ENCODE measurements around the gene SLIT2. TPM values are rescaled to one million over a fixed set of nuclear protein-coding genes. Genes with fewer than 3 reads are reported as not detected.

SLIT2 gene
- total and polyA plus RNA-seq, 7 donors = 0.22 to 9.0 (median 4.7) TPM

GRCh38 chr4:20219521-20219920 is 32.2 kb upstream of the SLIT2 start:
- TF ChIP-seq CTCF (IDR thresholded peaks at IDR 0.05) = no peak
- Histone ChIP-seq H3K4me3 (no peak overlapping the region), H3K27me3 (ENCODE audit: insufficient read depth in 3 of 3, low read length in 2 of 3) (no peaks in the 10 kb centered on the region), H3K36me3 (ENCODE audit: insufficient read depth in 1 of 2, low read depth in 1 of 2) (no peaks in the 10 kb centered on the region), H3K9me3 (no peaks in the 10 kb centered on the region), H3K27ac (no peak overlapping the region), H3K4me1 (no peaks in the 10 kb centered on the region)
- intact Hi-C loops (cut with DNase I) = no loop called here
- ATAC-seq (no peak), DNase-seq (no peak)

GRCh38 chr4:20237894-20238537 is 13.7 kb upstream of the SLIT2 start:
- ATAC-seq (no peak), DNase-seq (no peak)
- no peak for TF ChIP-seq CTCF (IDR thresholded peaks at IDR 0.05)
- no peak overlapping the region for H3K4me3 ChIP-seq
- H3K36me3 ChIP-seq (ENCODE audit: insufficient read depth in 1 of 2, low read depth in 1 of 2) = no peaks in the 10 kb centered on the region
- peaks cover 2% of the 10 kb centered on the region for H3K9me3 ChIP-seq
- peaks cover 0 to 2% (median 0%) of the 10 kb centered on the region in 3 donors for H3K27me3 ChIP-seq (ENCODE audit: insufficient read depth in 3 of 3, low read length in 2 of 3)
- no peaks in the 10 kb centered on the region for H3K4me1 ChIP-seq
- no peak overlapping the region for H3K27ac ChIP-seq
- intact Hi-C loops (cut with DNase I) = no loop called here
- WGBS, 3 donors = 90 to 95% (median 93%) methylated on average over 3 of the region's 3 CpGs

- ATAC-seq (no peak), DNase-seq (no peak)
- WGBS, 3 donors = 6 to 11% (median 8%) methylated on average over 3 of the region's 3 CpGs
- no peaks in the 10 kb centered on the region for H3K36me3 ChIP-seq (ENCODE audit: insufficient read depth in 1 of 2, low read depth in 1 of 2)
- H3K4me3 ChIP-seq = no peak overlapping the region
- peaks cover 0 to 5% (median 2%) of the 10 kb centered on the region in 3 donors for H3K27me3 ChIP-seq (ENCODE audit: insufficient read depth in 3 of 3, low read length in 2 of 3)
- H3K9me3 ChIP-seq = peaks cover 2% of the 10 kb centered on the region
- intact Hi-C loops (cut with DNase I) = loop anchor here in 1 of 2 donors (10.0 kb wide), 1 partner anchor 1563 kb away; no protein-coding TSS in a partner anchor
- no peaks in the 10 kb centered on the region for H3K4me1 ChIP-seq
- peak; percentile 62 for TF ChIP-seq CTCF (IDR thresholded peaks at IDR 0.05)
- H3K27ac ChIP-seq = no peak overlapping the region
These were observed 3.5 kb upstream of the SLIT2 start for GRCh38 chr4:20248155-20248558.

- no peak for DNase-seq
- peaks cover 0 to 17% (median 13%) of the 10 kb centered on the region in 3 donors for H3K27me3 ChIP-seq (ENCODE audit: insufficient read depth in 3 of 3, low read length in 2 of 3)
- no peaks in the 10 kb centered on the region for H3K36me3 ChIP-seq (ENCODE audit: insufficient read depth in 1 of 2, low read depth in 1 of 2)
- H3K27ac ChIP-seq = no peak overlapping the region
- peak; percentile 5 for TF ChIP-seq CTCF (IDR thresholded peaks at IDR 0.05)
- H3K9me3 ChIP-seq = no peaks in the 10 kb centered on the region
- WGBS, 3 donors = 31 to 61% (median 33%) methylated on average over 2 of the region's 2 CpGs
- ATAC-seq = no peak
- no peak overlapping the region for H3K4me3 ChIP-seq
- H3K4me1 ChIP-seq = no peaks in the 10 kb centered on the region
- intact Hi-C loops (cut with DNase I) = loop anchor here in 1 of 2 donors (10.0 kb wide), 1 partner anchor 1565 kb away; no protein-coding TSS in a partner anchor
These were observed 2.4 kb upstream of the SLIT2 start for GRCh38 chr4:20249333-20249732.
